Loucy (cell line): ENCODE results near the gene BTBD9.
A peak's percentile ranks its signal among the peaks of the same experiment; 100 is the strongest.

Source experiments
- H2AFZ ChIP-seq: fragments of 200-600 bp; sonication (generic); 2 replicates; pipeline ENCODE4 v1.6.0; 2016; ENCODE audit warnings: antibody characterized with exemption, mild to moderate bottlenecking, low read length, moderate library complexity
- H3F3A ChIP-seq: fragments of 200-600 bp; 2 replicates; pipeline ENCODE4 v1.6.0; 2016; ENCODE audit warnings: antibody characterized with exemption, low read depth, mild to moderate bottlenecking
- H3K27me3 ChIP-seq: fragments of 200-600 bp; sonication (generic); 2 replicates; pipeline ENCODE4 v1.6.1; 2014; ENCODE audit warnings: low read length, mild to moderate bottlenecking; ENCODE audit not compliant: insufficient read depth, poor library complexity, severe bottlenecking
- H3K36me3 ChIP-seq: fragments of 200-600 bp; sonication (generic); 2 replicates; pipeline ENCODE4 v1.6.1; 2016; ENCODE audit warnings: low read length; ENCODE audit not compliant: insufficient read depth
- H3K4me1 ChIP-seq: fragments of 200-600 bp; sonication (generic); 2 replicates; pipeline ENCODE4 v1.5.1; 2014; ENCODE audit warnings: low read length, mild to moderate bottlenecking; ENCODE audit not compliant: insufficient read depth, poor library complexity, severe bottlenecking
- H3K4me2 ChIP-seq: fragments of 200-600 bp; sonication (generic); 2 replicates; pipeline ENCODE4 v1.6.0; 2014; ENCODE audit warnings: antibody characterized with exemption, low read length, low read depth, mild to moderate bottlenecking; ENCODE audit not compliant: poor library complexity, severe bottlenecking
- H3K4me3 ChIP-seq: fragments of 200-600 bp; sonication (generic); 2 replicates; pipeline ENCODE4 v1.5.1; 2014; ENCODE audit warnings: low read length, mild to moderate bottlenecking, mixed read lengths; ENCODE audit not compliant: poor library complexity, severe bottlenecking
- H3K79me2 ChIP-seq: fragments of 200-600 bp; sonication (generic); 2 replicates; pipeline ENCODE4 v1.6.1; 2014; ENCODE audit warnings: low read length; ENCODE audit not compliant: insufficient read depth
- H3K9ac ChIP-seq: fragments of 200-600 bp; sonication (generic); 2 replicates; pipeline ENCODE4 v1.6.0; 2014; ENCODE audit warnings: mild to moderate bottlenecking, low read depth, low read length, moderate library complexity; ENCODE audit not compliant: poor library complexity, severe bottlenecking
- H3K9me2 ChIP-seq: fragments of 200-600 bp; sonication (generic); replicated peaks from 2 replicates; pipeline ENCODE4 v1.6.1; 2016; ENCODE audit warnings: low read depth, low read length, mixed read lengths
- H3K9me3 ChIP-seq: fragments of 200-600 bp; sonication (generic); 2 replicates; pipeline ENCODE4 v1.6.1; 2014; ENCODE audit warnings: mild to moderate bottlenecking, antibody characterized with exemption, low read length, low read depth; ENCODE audit not compliant: insufficient read depth
- H4K20me1 ChIP-seq: fragments of 200-600 bp; sonication (generic); 2 replicates; pipeline ENCODE4 v1.6.0; 2014; ENCODE audit warnings: antibody characterized with exemption, low read length, mild to moderate bottlenecking; ENCODE audit not compliant: insufficient read depth, poor library complexity, severe bottlenecking
- EZH2phosphoT487 ChIP-seq: fragments of 200-600 bp; IDR thresholded peaks from 2 replicates; pipeline ENCODE4 v1.6.1; 2018; ENCODE audit warnings: antibody characterized with exemption, mild to moderate bottlenecking, moderate library complexity, borderline replicate concordance
- TF ChIP-seq, protein P1 (sequence below): fragments of 200-600 bp; sonication (generic); conservative IDR thresholded peaks from 2 replicates; pipeline ENCODE4 v1.5.1; 2014; ENCODE audit warnings: mild to moderate bottlenecking, antibody characterized with exemption, low read length

BTBD9 gene

DNA sequence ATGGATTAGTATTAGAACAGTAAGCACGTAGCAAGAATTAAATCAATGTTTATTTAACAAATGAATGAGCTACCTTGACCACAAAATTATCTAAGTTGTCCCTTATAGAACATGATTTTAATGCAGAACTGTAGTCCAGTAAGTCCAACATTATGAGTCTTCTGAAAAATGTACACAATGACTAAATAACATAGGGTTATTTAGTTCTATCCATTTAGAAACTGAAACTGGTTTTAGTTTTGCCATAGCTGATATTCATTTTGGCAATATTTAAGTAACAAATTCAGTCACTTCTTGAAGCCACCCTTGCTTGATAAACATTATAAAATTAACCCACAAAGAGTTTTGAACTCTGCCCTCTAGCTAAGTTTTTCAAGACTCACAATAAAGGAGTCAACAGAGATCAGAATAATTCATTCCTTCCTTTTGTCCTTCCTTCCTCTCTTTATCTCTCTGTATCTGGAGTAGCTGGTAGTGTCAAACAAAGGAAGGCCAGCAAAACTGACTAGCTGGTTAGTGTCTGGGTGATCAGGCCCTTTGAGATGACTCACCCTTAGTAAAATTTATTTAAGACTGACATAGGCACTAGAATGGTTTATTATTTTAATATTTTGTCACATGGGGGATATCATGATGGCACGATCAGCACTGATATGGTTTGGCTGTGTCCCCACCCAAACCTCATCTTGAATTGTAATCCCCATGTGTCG lies 115.1 kb downstream of the BTBD9 start:
- Histone ChIP-seq H3K9ac (no peak overlapping the region), H2AFZ (no peak overlapping the region), H3K27me3 (no peaks in the 10 kb centered on the region), H3K9me3 (no peaks in the 10 kb centered on the region), H3K9me2 (no peaks in the 10 kb centered on the region), H3K36me3 (no peaks in the 10 kb centered on the region), H4K20me1 (no peaks in the 10 kb centered on the region), H3K4me1 (no peaks in the 10 kb centered on the region), H3F3A (no peaks in the 10 kb centered on the region), H3K4me3 (no peak overlapping the region), H3K79me2 (no peaks in the 10 kb centered on the region), H3K4me2 (no peak overlapping the region)
- TF ChIP-seq, protein P1, sequence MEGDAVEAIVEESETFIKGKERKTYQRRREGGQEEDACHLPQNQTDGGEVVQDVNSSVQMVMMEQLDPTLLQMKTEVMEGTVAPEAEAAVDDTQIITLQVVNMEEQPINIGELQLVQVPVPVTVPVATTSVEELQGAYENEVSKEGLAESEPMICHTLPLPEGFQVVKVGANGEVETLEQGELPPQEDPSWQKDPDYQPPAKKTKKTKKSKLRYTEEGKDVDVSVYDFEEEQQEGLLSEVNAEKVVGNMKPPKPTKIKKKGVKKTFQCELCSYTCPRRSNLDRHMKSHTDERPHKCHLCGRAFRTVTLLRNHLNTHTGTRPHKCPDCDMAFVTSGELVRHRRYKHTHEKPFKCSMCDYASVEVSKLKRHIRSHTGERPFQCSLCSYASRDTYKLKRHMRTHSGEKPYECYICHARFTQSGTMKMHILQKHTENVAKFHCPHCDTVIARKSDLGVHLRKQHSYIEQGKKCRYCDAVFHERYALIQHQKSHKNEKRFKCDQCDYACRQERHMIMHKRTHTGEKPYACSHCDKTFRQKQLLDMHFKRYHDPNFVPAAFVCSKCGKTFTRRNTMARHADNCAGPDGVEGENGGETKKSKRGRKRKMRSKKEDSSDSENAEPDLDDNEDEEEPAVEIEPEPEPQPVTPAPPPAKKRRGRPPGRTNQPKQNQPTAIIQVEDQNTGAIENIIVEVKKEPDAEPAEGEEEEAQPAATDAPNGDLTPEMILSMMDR = no peak
- no peak for TF ChIP-seq EZH2phosphoT487

DNA sequence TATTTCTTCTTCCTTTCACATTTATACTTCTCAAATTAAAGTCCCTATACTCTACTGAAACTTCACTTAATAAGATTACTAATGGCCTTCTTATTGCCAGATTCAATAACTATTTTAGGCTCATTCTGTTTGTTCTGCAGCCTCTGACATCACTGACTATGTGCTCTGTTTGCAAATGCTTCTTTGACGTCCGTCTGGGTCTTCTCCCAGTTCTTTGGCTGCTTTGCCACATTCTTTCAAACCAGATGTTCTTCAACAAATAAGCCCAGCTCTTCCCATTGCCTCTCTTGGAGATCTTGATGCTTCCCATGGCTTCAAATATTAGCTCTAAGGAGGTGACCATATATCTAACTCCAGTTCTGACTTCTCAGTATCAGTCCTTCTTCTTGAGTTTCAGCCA lies 117.4 kb downstream of the BTBD9 start:
- Histone ChIP-seq H3K9me2 (no peaks in the 10 kb centered on the region), H3K36me3 (no peaks in the 10 kb centered on the region), H3F3A (no peaks in the 10 kb centered on the region), H4K20me1 (no peaks in the 10 kb centered on the region), H3K27me3 (no peaks in the 10 kb centered on the region), H3K4me3 (no peak overlapping the region), H3K9ac (no peak overlapping the region), H3K79me2 (no peaks in the 10 kb centered on the region), H2AFZ (no peak overlapping the region), H3K4me1 (peaks cover 15% of the 10 kb centered on the region), H3K4me2 (no peak overlapping the region), H3K9me3 (no peaks in the 10 kb centered on the region)
- TF ChIP-seq, protein P1 = no peak
- TF ChIP-seq EZH2phosphoT487 = no peak

DNA sequence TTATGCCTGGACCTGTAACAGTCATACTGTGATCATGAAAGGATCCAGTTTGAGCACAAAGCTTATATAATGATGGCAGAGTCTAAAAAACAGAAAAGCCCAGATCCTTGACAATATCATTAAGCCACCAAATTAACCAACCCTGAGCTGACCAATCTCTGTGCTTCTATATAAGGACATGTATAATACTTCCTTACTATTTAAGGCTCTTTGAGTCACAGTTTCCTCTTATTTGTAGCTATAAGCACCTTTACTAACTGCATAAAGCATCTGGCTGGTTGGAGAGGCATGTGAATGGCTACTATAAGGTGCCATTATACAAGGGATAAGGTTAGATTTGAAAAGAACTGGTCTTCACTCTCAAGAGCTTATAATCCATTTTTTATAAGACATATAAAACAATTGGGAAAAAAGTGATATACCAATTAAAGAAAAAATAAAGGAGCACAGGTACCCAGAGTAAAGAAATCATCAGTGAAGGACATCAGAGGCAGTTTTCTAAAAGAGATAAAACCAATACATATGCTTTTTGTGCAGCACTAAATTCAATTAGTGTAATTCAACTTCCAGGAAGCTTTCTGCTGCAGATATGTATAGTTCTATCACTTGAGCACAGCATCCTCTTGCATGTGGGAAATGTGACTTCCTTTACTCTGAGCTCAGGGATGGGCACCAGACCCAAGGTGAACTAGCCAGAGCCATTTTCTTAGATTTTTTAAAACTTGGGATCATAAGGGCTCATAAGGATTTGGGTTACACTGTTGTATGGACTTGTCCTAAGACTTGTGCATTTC lies 121.0 kb downstream of the BTBD9 start:
- Histone ChIP-seq H3K9me2 (no peaks in the 10 kb centered on the region), H3K4me1 (peaks cover 21% of the 10 kb centered on the region), H3K4me2 (peak overlapping the region; percentile 3), H3K9me3 (no peaks in the 10 kb centered on the region), H3K27me3 (no peaks in the 10 kb centered on the region), H3F3A (no peaks in the 10 kb centered on the region), H3K9ac (no peak overlapping the region), H3K79me2 (no peaks in the 10 kb centered on the region), H3K36me3 (no peaks in the 10 kb centered on the region), H4K20me1 (no peaks in the 10 kb centered on the region), H3K4me3 (no peak overlapping the region), H2AFZ (no peak overlapping the region)
- TF ChIP-seq EZH2phosphoT487 = no peak
- TF ChIP-seq, protein P1 = no peak
